ENCODE results near the gene GJC3. TPM values are rescaled to one million over a fixed set of nuclear protein-coding genes. Genes with fewer than 3 reads are reported as not detected.

Gene GJC3
- total RNA-seq, 6 donors from 2014 or later = 0.24 to 3.1 (median 0.31) TPM; not detected in 3

DNA sequence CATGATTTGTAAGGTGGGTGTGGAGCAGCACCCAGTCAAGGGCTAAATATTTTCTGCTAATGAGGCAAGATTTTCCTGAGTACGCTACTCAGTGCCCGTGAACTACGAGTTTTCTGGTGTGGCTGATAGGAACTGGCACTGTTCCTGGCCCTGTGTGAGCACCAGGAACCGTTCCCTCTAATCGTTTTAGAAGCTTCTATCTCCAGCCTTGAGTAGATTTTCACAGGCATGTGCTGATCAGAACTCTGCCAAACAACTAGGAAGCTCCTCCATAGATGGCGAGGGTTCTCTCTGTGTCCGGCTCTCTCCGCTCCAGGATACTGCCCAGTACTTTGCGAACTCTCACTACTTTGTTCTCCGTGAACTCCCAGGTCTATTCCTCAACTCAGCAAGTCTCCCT lies 27.8 kb downstream of the GJC3 start:
- no peaks in the 10 kb centered on the region for H3K27me3 ChIP-seq
- H3K36me3 ChIP-seq = peaks cover 26 to 83% (median 70%) of the 10 kb centered on the region in 4 donors
- TF ChIP-seq POLR2A (IDR thresholded peaks at IDR 0.05) = no peak
- TF ChIP-seq POLR2AphosphoS5 (IDR thresholded peaks at IDR 0.05) = no peak
- TF ChIP-seq, protein P1, sequence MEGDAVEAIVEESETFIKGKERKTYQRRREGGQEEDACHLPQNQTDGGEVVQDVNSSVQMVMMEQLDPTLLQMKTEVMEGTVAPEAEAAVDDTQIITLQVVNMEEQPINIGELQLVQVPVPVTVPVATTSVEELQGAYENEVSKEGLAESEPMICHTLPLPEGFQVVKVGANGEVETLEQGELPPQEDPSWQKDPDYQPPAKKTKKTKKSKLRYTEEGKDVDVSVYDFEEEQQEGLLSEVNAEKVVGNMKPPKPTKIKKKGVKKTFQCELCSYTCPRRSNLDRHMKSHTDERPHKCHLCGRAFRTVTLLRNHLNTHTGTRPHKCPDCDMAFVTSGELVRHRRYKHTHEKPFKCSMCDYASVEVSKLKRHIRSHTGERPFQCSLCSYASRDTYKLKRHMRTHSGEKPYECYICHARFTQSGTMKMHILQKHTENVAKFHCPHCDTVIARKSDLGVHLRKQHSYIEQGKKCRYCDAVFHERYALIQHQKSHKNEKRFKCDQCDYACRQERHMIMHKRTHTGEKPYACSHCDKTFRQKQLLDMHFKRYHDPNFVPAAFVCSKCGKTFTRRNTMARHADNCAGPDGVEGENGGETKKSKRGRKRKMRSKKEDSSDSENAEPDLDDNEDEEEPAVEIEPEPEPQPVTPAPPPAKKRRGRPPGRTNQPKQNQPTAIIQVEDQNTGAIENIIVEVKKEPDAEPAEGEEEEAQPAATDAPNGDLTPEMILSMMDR (IDR thresholded peaks at IDR 0.05) = no peak
- TF ChIP-seq EP300 (IDR thresholded peaks at IDR 0.05) = no peak
- DNase-seq (no peak), ATAC-seq (ENCODE audit: low FRiP score in 2 of 2) (no peak)
- no peak overlapping the region for H3K4me3 ChIP-seq
- H3K4me1 ChIP-seq = no peaks in the 10 kb centered on the region
- no peaks in the 10 kb centered on the region for H3K9me3 ChIP-seq
- WGBS, 2 donors = 96 to 97% methylated on average over 10 of the region's 10 CpGs
- no peak overlapping the region for H3K27ac ChIP-seq

DNA sequence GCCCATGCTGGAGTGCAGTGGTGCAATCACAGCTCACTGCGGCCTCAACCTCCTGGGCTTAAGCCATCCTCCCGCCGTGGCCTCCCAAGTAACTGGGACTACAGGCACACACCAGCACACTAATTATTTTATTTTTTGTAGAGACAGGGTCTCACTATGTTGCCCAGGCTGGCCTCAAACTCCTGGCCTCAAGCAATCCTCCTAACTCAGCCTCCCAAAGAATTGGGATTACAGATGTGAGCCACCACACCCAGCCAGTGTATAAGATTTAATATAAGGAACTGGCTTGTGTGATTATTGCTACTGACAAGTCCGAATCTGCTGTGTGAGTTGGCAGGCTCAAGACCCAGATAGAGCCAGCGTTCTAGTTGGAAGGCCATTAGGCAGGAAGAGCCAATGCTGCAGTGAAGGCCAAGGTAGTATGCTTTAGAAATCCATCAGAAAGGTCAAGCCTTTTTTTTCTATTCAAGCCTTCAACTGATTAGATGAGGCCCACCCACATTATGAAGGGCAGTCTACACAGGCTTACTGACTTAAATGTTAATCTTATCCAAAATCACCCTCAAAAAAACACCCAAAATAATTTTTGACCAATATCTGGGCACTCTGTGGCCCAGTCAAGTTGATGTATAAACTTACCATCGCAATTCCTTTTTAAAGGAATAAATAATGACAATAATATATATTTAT lies 29.4 kb downstream of the GJC3 start:
- WGBS, 2 donors = 93 to 96% methylated on average over 6 of the region's 6 CpGs
- Histone ChIP-seq H3K27ac (no peak overlapping the region), H3K4me1 (no peaks in the 10 kb centered on the region), H3K27me3 (no peaks in the 10 kb centered on the region), H3K4me3 (no peak overlapping the region), H3K9me3 (no peaks in the 10 kb centered on the region), H3K36me3 (peaks cover 22 to 68% (median 55%) of the 10 kb centered on the region in 4 donors)
- TF ChIP-seq, protein P1 (IDR thresholded peaks at IDR 0.05) = no peak
- no peak for TF ChIP-seq POLR2A (IDR thresholded peaks at IDR 0.05)
- ATAC-seq (ENCODE audit: low FRiP score in 2 of 2) (no peak), DNase-seq (no peak)

DNA sequence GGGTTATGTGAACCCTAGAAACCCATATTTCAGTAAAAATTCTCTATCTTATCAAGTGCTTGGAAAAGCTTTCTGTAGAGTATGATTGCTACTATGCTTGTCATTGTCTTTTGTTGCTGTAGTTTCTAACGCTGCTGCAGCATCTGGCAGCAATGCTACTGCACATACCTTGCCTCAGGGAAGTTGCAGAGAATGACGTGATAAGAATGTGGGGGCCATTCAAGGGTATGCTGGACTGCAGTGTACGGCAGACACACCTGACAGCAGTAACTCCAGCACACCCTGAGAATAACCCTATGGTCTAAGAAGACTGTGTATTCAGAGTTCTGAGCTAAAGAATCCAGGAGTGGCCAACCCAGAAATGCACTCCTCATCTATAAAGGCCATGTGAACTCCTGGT lies 30.6 kb downstream of the GJC3 start:
- no peak for ATAC-seq (ENCODE audit: low FRiP score in 2 of 2)
- 66 to 87% methylated on average over 3 of the region's 3 CpGs for WGBS, 2 donors
- no peaks in the 10 kb centered on the region for H3K4me1 ChIP-seq
- H3K36me3 ChIP-seq = peaks cover 22 to 59% (median 49%) of the 10 kb centered on the region in 4 donors
- no peaks in the 10 kb centered on the region for H3K9me3 ChIP-seq
- TF ChIP-seq POLR2AphosphoS5 (IDR thresholded peaks at IDR 0.05) (no peak), POLR2A (IDR thresholded peaks at IDR 0.05) (no peak), EP300 (IDR thresholded peaks at IDR 0.05) (no peak)
- TF ChIP-seq, protein P1 (IDR thresholded peaks at IDR 0.05) = no peak
- no peak overlapping the region for H3K27ac ChIP-seq
- H3K27me3 ChIP-seq = no peaks in the 10 kb centered on the region
- no peak overlapping the region for H3K4me3 ChIP-seq
- no peak for DNase-seq

DNA sequence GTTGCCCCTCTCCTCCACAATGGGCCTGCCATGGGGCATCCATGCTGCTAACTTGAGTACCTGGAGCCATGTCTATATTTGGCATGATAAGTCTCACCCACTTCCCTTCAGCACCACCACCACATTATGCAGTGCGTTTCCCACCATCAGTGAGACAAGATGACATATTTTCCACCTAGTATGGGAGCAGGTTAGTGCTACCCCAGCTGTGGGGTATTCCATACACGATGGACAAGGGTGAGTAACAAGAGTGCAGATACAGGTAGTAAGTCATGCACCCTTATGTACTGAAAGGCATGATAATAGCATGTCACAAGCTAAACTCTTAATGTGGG lies 31.4 kb downstream of the GJC3 start:
- no peaks in the 10 kb centered on the region for H3K9me3 ChIP-seq
- 93 to 100% methylated on average over 2 of the region's 2 CpGs for WGBS, 2 donors
- ATAC-seq (ENCODE audit: low FRiP score in 2 of 2) (peak in 1 of 2 donors; percentile 37), DNase-seq (no peak)
- TF ChIP-seq EP300 (IDR thresholded peaks at IDR 0.05) (no peak), POLR2AphosphoS5 (IDR thresholded peaks at IDR 0.05) (no peak), POLR2A (IDR thresholded peaks at IDR 0.05) (no peak)
- TF ChIP-seq, protein P1 (IDR thresholded peaks at IDR 0.05) = no peak
- H3K4me1 ChIP-seq = no peaks in the 10 kb centered on the region
- peaks cover 13 to 51% (median 40%) of the 10 kb centered on the region in 4 donors for H3K36me3 ChIP-seq
- no peak overlapping the region for H3K4me3 ChIP-seq
- H3K27ac ChIP-seq = no peak overlapping the region
- H3K27me3 ChIP-seq = no peaks in the 10 kb centered on the region
